SU-DHL-6 (cell line): ENCODE measurements around the gene STAG2.

Source experiments
- EZH2phosphoT487 ChIP-seq: fragments of 200-600 bp; sonication (generic), shearing (Covaris generic); conservative IDR thresholded peaks from 2 replicates; pipeline ENCODE4 v1.6.1; 2018; ENCODE audit warnings: mild to moderate bottlenecking, antibody characterized with exemption, low read length, moderate library complexity, mixed read lengths
- TF ChIP-seq, protein P1 (sequence below): fragments of 200-600 bp; sonication (generic); IDR thresholded peaks from one replicate; pipeline ENCODE4 v1.5.1; 2017; ENCODE audit warnings: antibody characterized with exemption, mild to moderate bottlenecking, low read length, moderate library complexity; ENCODE audit not compliant: insufficient read depth, poor library complexity, severe bottlenecking

GRCh38 chrX:124015721-124016120 lies 54.2 kb downstream of the STAG2 start:
- TF ChIP-seq EZH2phosphoT487, result no peak
- TF ChIP-seq, protein P1, sequence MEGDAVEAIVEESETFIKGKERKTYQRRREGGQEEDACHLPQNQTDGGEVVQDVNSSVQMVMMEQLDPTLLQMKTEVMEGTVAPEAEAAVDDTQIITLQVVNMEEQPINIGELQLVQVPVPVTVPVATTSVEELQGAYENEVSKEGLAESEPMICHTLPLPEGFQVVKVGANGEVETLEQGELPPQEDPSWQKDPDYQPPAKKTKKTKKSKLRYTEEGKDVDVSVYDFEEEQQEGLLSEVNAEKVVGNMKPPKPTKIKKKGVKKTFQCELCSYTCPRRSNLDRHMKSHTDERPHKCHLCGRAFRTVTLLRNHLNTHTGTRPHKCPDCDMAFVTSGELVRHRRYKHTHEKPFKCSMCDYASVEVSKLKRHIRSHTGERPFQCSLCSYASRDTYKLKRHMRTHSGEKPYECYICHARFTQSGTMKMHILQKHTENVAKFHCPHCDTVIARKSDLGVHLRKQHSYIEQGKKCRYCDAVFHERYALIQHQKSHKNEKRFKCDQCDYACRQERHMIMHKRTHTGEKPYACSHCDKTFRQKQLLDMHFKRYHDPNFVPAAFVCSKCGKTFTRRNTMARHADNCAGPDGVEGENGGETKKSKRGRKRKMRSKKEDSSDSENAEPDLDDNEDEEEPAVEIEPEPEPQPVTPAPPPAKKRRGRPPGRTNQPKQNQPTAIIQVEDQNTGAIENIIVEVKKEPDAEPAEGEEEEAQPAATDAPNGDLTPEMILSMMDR, result no peak
